GM21825 (cell line): ENCODE data around the gene TCAF2.
"Not testable (repeated sequence)": the region's sequence is repeated elsewhere in the genome, so short reads cannot be mapped to it uniquely, and the experiment has no call there.

ENCODE experiments used
- ATAC-seq: cut with Tn5 transposase; IDR thresholded peaks from one replicate; pipeline ENCODE4 v1.9.1; 2021; ENCODE audit warnings: mild to moderate bottlenecking, moderate library complexity; ENCODE audit not compliant: unreplicated experiment

TCAF2 gene

GRCh38 chr7:143620646-143621045 is at the start of gene TCAF2:
Gene TCAF2, plus strand, starts transcription at chr7:143620974.
- peak; percentile 90 for ATAC-seq

GRCh38 chr7:143571501-143571900 is 49.3 kb upstream of the TCAF2 start, which contains the start of gene CTAGE15:
Gene CTAGE15, plus strand, starts transcription at chr7:143571801. Its CDS starts 17 bp downstream, at chr7:143571818.
- ATAC-seq, result not testable (repeated sequence)

GRCh38 chr7:143588183-143588582 is 32.6 kb upstream of the TCAF2 start:
- ATAC-seq, result not testable (repeated sequence)

GRCh38 chr7:143589897-143590296 is 30.9 kb upstream of the TCAF2 start:
- ATAC-seq, result not testable (repeated sequence)

- not testable (repeated sequence) for ATAC-seq
Measured at GRCh38 chr7:143598086-143598485, 22.7 kb upstream of the TCAF2 start.

- ATAC-seq, result not testable (repeated sequence)
Measured at GRCh38 chr7:143603549-143603948, 17.2 kb upstream of the TCAF2 start.

GRCh38 chr7:143606088-143606487 is 14.7 kb upstream of the TCAF2 start:
- ATAC-seq, result not testable (repeated sequence)

- ATAC-seq, result not testable (repeated sequence)
Measured at GRCh38 chr7:143615545-143615944, 5.2 kb upstream of the TCAF2 start.

- ATAC-seq, result not testable (repeated sequence)
Measured at GRCh38 chr7:143617204-143617603, 3.6 kb upstream of the TCAF2 start.

GRCh38 chr7:143620058-143620457 is 716 bp upstream of the TCAF2 start:
- peak; percentile 18 for ATAC-seq

GRCh38 chr7:143621175-143621574 is 401 bp downstream of the TCAF2 start:
- ATAC-seq, result peak; percentile 40

- peak; percentile 38 for ATAC-seq
Measured at GRCh38 chr7:143622130-143622529, 1.4 kb downstream of the TCAF2 start.

- ATAC-seq, result not testable (repeated sequence)
Measured at GRCh38 chr7:143630653-143631052, 9.9 kb downstream of the TCAF2 start.

- ATAC-seq, result not testable (repeated sequence)
Measured at GRCh38 chr7:143632506-143632905, 11.7 kb downstream of the TCAF2 start.

- not testable (repeated sequence) for ATAC-seq
Measured at GRCh38 chr7:143633013-143633618, 12.3 kb downstream of the TCAF2 start.

GRCh38 chr7:143635364-143636240 is 14.8 kb downstream of the TCAF2 start:
- not testable (repeated sequence) for ATAC-seq

GRCh38 chr7:143639372-143639771 is 18.6 kb downstream of the TCAF2 start:
- ATAC-seq, result peak; percentile 55

- ATAC-seq, result not testable (repeated sequence)
Measured at GRCh38 chr7:143640528-143641189, 19.9 kb downstream of the TCAF2 start.

GRCh38 chr7:143646598-143646997 is 25.8 kb downstream of the TCAF2 start:
- ATAC-seq, result not testable (repeated sequence)

- ATAC-seq, result not testable (repeated sequence)
Measured at GRCh38 chr7:143649902-143650301, 29.1 kb downstream of the TCAF2 start.

- not testable (repeated sequence) for ATAC-seq
Measured at GRCh38 chr7:143650447-143650846, 29.7 kb downstream of the TCAF2 start.
